Measurements from ENCODE around the gene ZNF30.

- TF ChIP-seq EZH2 (IDR thresholded peaks at IDR 0.05; ENCODE audit: insufficient read depth, poor library complexity, severe bottlenecking) (no peak), EZH2phosphoT487 (IDR thresholded peaks at IDR 0.05; ENCODE audit: insufficient read depth, low read depth) (no peak)
Observed at GRCh38 chr19:34881982-34882381, 44.7 kb upstream of the ZNF30 start.

Data from GM23248 (cell line).